GM18508 (cell line): ENCODE results near the gene DNAJA3.

Source experiments
- ATAC-seq: cut with Tn5 transposase; IDR thresholded peaks from one replicate; pipeline ENCODE4 v1.9.1; 2021; ENCODE audit warnings: moderate number of reproducible peaks; ENCODE audit not compliant: insufficient read depth, unreplicated experiment

The DNAJA3 gene

GRCh38 chr16:4500272-4500671 is 74.6 kb downstream of the DNAJA3 start:
- ATAC-seq: no peak

- ATAC-seq: no peak
Measured at GRCh38 chr16:4501071-4501478, 75.4 kb downstream of the DNAJA3 start.

- ATAC-seq: no peak
Measured at GRCh38 chr16:4505356-4506147, 79.9 kb downstream of the DNAJA3 start.
